Right lobe of liver (tissue), 4 donors: ENCODE measurements around the gene MMGT1.

Experiments used
- POLR2A ChIP-seq: fragments of 450-650 bp; IDR thresholded peaks from one replicate; pipeline ENCODE4 v1.6.1; 2017; ENCODE audit warnings: antibody characterized with exemption, mild to moderate bottlenecking
- TF ChIP-seq, protein P1 (sequence below), 4 donors: fragments of 200-600 bp in 3 of 4; fragments of 450-650 bp in 1 of 4; IDR thresholded peaks; one replicate each; pipeline versions ENCODE4 v1.5.1 to v1.8.0; 2016 to 2022; ENCODE audit warnings: antibody characterized with exemption in 4 of 4, mild to moderate bottlenecking in 2 of 4
- donor health status: DM: no; HTN: no; CAD: no.
- donor health status: DM: no; HTN: no; CAD: no.
- donor health status: DM: no; HTN: yes; CAD: no.

DNA sequence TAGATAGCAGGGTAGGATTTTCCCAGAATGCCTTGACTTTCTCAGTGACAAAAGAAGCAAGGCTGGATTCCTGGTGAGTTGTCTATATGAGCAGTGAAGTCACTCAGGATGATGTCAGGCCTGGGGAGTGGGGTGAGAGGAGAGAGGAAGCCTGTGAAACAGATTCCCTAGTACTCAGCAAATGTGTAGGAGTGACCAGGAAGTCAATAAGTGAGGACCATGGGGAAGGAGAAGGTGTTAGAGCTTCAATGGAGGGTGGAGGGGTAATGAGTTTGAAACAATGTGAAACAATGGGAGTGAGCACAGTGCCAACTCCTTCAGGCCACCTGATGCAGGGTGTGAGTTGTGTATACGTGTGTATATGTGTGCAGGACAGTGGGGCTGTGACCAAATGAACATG, 9.1 kb upstream of the MMGT1 start:
- TF ChIP-seq, protein P1, sequence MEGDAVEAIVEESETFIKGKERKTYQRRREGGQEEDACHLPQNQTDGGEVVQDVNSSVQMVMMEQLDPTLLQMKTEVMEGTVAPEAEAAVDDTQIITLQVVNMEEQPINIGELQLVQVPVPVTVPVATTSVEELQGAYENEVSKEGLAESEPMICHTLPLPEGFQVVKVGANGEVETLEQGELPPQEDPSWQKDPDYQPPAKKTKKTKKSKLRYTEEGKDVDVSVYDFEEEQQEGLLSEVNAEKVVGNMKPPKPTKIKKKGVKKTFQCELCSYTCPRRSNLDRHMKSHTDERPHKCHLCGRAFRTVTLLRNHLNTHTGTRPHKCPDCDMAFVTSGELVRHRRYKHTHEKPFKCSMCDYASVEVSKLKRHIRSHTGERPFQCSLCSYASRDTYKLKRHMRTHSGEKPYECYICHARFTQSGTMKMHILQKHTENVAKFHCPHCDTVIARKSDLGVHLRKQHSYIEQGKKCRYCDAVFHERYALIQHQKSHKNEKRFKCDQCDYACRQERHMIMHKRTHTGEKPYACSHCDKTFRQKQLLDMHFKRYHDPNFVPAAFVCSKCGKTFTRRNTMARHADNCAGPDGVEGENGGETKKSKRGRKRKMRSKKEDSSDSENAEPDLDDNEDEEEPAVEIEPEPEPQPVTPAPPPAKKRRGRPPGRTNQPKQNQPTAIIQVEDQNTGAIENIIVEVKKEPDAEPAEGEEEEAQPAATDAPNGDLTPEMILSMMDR (IDR thresholded peaks at IDR 0.05), result no peak
- TF ChIP-seq POLR2A, result no peak
